Epithelial cell of proximal tubule (primary cell): ENCODE measurements around the gene ZDHHC22. TPM values are rescaled to one million over a fixed set of nuclear protein-coding genes. Genes with fewer than 3 reads are reported as not detected.
A peak's percentile ranks its signal among the peaks of the same experiment; 100 is the strongest.

Experiments
- DNase-seq: peaks from one replicate; pipeline ENCODE4 v3.0.0-alpha.2; 2011; ENCODE audit warnings: low read depth
- H3K4me3 ChIP-seq: 2 replicates; pipeline ENCODE4 v1.5.1; 2011; ENCODE audit warnings: low read depth, mild to moderate bottlenecking, low read length
- CTCF ChIP-seq: conservative IDR thresholded peaks from 2 replicates; pipeline ENCODE4 v1.5.1; 2012; ENCODE audit warnings: low read depth, mild to moderate bottlenecking, low read length
- total RNA-seq: library from RNA; depleted of rRNA; stranded (reverse); fragments of >200 nt; gene quantifications from 2 replicates; pipeline ENCODE4 v1.2.3, GENCODE V29; 2015

ZDHHC22 gene
- total RNA-seq, 1 donor from 2014 or later = not detected

DNA sequence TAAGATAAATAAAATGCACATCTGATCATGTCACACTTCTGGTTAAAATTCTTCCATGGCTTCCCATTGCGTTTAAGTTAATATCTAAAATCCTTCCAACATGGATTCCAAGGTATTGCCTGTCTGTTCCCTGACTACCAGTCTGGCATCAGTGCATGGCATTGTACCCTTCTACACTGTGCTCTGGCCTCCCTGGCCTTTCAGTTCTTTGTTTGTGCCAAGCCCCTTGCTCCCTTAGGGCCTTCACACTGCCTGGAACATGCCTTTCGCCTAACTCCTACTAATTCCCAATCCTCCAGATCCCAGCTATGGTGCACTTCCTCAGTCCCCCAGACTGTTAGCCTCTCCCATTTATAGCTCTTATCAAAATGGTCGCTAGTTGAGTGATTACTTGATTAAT is 37.2 kb downstream of the ZDHHC22 start:
- TF ChIP-seq CTCF = no peak
- DNase-seq = no peak
- H3K4me3 ChIP-seq = no peak overlapping the region

GRCh38 chr14:77103951-77104350 is 37.6 kb downstream of the ZDHHC22 start:
- TF ChIP-seq CTCF = no peak
- DNase-seq = no peak
- H3K4me3 ChIP-seq = no peak overlapping the region

- no peak for TF ChIP-seq CTCF
- no peak for DNase-seq
- no peak overlapping the region for H3K4me3 ChIP-seq
These were observed 38.1 kb downstream of the ZDHHC22 start for GRCh38 chr14:77103475-77103874.

DNA sequence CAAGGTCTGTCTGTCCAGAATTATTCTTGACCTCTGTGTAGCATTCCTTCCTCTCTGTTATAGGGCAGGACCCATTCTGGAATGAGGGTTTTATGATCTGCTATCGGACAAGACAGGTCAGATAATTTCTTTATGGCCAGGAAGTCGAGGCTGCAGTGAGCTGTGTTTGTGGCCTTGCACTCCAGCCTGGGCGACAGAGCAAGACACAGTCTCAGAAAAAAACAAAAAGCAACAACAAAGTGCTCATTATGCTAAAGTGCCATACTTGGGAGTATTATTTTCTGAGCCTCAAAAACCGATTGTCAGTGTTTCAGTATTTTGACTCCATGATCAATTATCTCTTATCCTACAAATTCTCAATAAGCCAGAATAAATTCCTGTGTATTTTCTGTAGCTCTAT is 39.4 kb downstream of the ZDHHC22 start:
- DNase-seq = no peak
- no peak overlapping the region for H3K4me3 ChIP-seq
- no peak for TF ChIP-seq CTCF

- TF ChIP-seq CTCF = no peak
- H3K4me3 ChIP-seq = no peak overlapping the region
- no peak for DNase-seq
These were observed 40.6 kb downstream of the ZDHHC22 start for GRCh38 chr14:77100961-77101360.

DNA sequence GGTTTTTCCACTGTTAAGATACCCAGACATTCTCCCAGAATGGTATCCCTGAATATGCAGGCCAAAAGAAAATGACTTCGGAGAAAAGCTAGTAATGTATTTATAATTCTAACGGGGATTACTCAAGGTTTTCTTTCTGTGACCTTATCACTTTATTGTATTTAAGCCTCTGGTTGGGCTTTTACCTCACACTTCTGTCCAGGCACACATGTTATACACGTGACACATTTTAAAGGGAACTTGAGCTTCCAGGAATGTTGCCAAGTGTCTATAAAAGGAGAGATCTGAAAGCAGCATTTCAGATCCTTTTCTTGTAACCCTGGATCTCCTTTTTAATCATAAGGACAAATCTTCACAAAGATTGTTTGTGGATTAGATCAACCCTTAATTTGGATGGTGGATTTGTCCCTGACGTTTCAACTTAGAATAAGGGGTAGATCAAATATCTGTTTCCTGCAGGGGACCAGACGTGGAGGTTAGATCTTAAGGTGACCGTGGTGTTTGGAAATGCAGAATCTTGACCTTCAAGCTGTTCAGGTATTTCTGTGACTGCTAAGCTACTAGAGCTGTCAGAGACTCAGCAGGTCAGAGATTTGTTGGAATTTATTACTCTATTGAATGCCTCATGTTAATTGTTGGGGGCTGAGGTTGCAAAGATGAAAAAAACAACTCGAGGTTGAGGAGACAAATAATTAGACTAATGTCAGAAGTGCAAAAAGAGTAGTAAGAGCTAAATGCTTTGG is 42.0 kb downstream of the ZDHHC22 start:
- H3K4me3 ChIP-seq = peak overlapping the region; percentile 95

More for the DNA sequence above, 42.0 kb downstream of the ZDHHC22 start:
- no peak for DNase-seq
- TF ChIP-seq CTCF = no peak
